HG02981 (cell line): ENCODE data around the gene RNF220.
"Not testable (repeated sequence)": the region's sequence is repeated elsewhere in the genome, so short reads cannot be mapped to it uniquely, and the experiment has no call there.

Source experiments
- ATAC-seq: cut with Tn5 transposase; IDR thresholded peaks from one replicate; pipeline ENCODE4 v1.9.1; 2021; ENCODE audit warnings: mild to moderate bottlenecking, moderate library complexity; ENCODE audit not compliant: unreplicated experiment

Gene RNF220

GRCh38 chr1:44695671-44696070 is 290.6 kb downstream of the RNF220 start:
- ATAC-seq: no peak

GRCh38 chr1:44696101-44696500 is 291.0 kb downstream of the RNF220 start:
- ATAC-seq: no peak

- ATAC-seq: no peak
Observed at GRCh38 chr1:44696789-44697345, 291.8 kb downstream of the RNF220 start.

- ATAC-seq: no peak
Observed at GRCh38 chr1:44698138-44698537, 293.1 kb downstream of the RNF220 start.

GRCh38 chr1:44699375-44699774 is 294.3 kb downstream of the RNF220 start:
- not testable (repeated sequence) for ATAC-seq

GRCh38 chr1:44700573-44700972 is 295.5 kb downstream of the RNF220 start:
- no peak for ATAC-seq

- ATAC-seq: no peak
Observed at GRCh38 chr1:44701141-44701573, 296.1 kb downstream of the RNF220 start.
